ENCODE measurements around the gene CEP350. TPM values are rescaled to one million over a fixed set of nuclear protein-coding genes. Genes with fewer than 3 reads are reported as not detected.
A peak's percentile ranks its signal among the peaks of the same experiment; 100 is the strongest.
"Not testable (repeated sequence)": the region's sequence is repeated elsewhere in the genome, so short reads cannot be mapped to it uniquely, and the experiment has no call there.

The CEP350 gene
- polyA plus RNA-seq, 1 donor (not counting 4 experiments of a cell fraction or from before 2014, with no cell fraction given), result 12.0 TPM

- no peaks in the 10 kb centered on the region for H3K9me3 ChIP-seq (ENCODE audit: control insufficient read depth, low read depth, low read length)
- H3K36me3 ChIP-seq (ENCODE audit: control insufficient read depth in 2 of 2, extremely low read depth in 1 of 2, insufficient read depth in 2 of 2, low read length in 2 of 2), result peaks cover 0 to 3% of the 10 kb centered on the region in 2 experiments
- H3K9me1 ChIP-seq (ENCODE audit: control insufficient read depth, extremely low read depth, insufficient read depth, low read length), result no peaks in the 10 kb centered on the region
- H3K4me1 ChIP-seq (ENCODE audit: control insufficient read depth, extremely low read depth, insufficient read depth, low read length), result peaks cover 5% of the 10 kb centered on the region
- dilution Hi-C loops (cut with MboI; ENCODE audit: extremely low pct_ligation_motif_present, low sequenced_read_pairs), result no loop called here
- no peaks in the 10 kb centered on the region for H4K20me1 ChIP-seq (ENCODE audit: control insufficient read depth, extremely low read depth, insufficient read depth, low read length)
- no peak overlapping the region for H2AFZ ChIP-seq (ENCODE audit: control insufficient read depth, low read length)
- no peak overlapping the region for H3K4me3 ChIP-seq (ENCODE audit: control insufficient read depth in 2 of 3, extremely low read depth in 1 of 3, insufficient read depth in 2 of 3, low read depth in 1 of 3, low read length in 3 of 3)
- H3K9ac ChIP-seq (ENCODE audit: control insufficient read depth, extremely low read depth, insufficient read depth, low read length), result no peak overlapping the region
- no peaks in the 10 kb centered on the region for H3K27me3 ChIP-seq (ENCODE audit: control insufficient read depth, extremely low read depth, insufficient read depth, low read length)
- no peaks in the 10 kb centered on the region for H3K79me2 ChIP-seq (ENCODE audit: control insufficient read depth, insufficient read depth, low read length)
- H3K4me2 ChIP-seq (ENCODE audit: control insufficient read depth, extremely low read depth, insufficient read depth, low read depth, low read length), result no peak overlapping the region
- TF ChIP-seq EZH2 (IDR thresholded peaks at IDR 0.05; ENCODE audit: low read length) (no peak), CTCF (optimal IDR thresholded peaks at IDR 0.05 in 1 of 3, IDR thresholded peaks at IDR 0.05 in 1 of 3, conservative IDR thresholded peaks at IDR 0.05 in 1 of 3; ENCODE audit: extremely low read depth in 1 of 3, insufficient read depth in 2 of 3, low read length in 3 of 3) (no peak)
- DNase-seq (ENCODE audit: low read depth, low spot score) (peak; percentile 1), FAIRE-seq (no peak)
- no peak overlapping the region for H3K27ac ChIP-seq (ENCODE audit: control insufficient read depth, insufficient read depth, low read length)
These were observed 47.8 kb downstream of the CEP350 start for GRCh38 chr1:180002437-180002836.

DNA sequence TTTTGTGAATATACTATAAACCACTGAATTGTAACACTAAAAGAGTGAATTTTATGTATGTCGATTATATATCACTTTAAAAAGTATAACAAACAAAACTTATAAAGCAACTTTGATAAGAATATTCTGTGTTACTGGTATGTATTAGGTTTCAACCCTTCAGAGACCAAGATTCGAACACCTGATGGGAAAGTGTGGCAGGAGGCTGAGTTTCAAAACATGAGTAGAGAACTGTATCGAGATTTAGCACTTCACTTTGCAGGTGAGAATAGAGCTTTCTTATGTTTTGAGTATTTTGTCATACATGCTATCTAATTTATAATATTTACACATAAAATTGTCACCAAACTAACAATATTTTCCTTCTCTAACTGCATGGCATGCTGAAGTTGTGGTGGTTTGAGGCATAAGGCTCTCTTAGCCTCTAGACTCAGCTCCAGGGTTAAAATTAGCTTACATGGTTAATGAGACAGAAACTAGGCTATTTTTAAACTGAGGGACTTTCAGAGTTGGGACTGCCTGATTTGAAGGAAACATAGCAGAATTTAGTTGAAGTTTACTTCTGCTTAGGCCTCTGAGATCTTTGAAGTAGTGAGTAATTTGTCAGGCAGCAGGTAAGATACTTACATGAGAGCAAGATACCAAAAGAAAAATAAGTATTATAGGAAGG is 48.6 kb downstream of the CEP350 start:
- Histone ChIP-seq H3K27me3 (ENCODE audit: control insufficient read depth, extremely low read depth, insufficient read depth, low read length) (no peaks in the 10 kb centered on the region), H3K27ac (ENCODE audit: control insufficient read depth, insufficient read depth, low read length) (no peak overlapping the region), H3K4me1 (ENCODE audit: control insufficient read depth, extremely low read depth, insufficient read depth, low read length) (peaks cover 5% of the 10 kb centered on the region), H3K9ac (ENCODE audit: control insufficient read depth, extremely low read depth, insufficient read depth, low read length) (no peak overlapping the region), H3K36me3 (ENCODE audit: control insufficient read depth in 2 of 2, extremely low read depth in 1 of 2, insufficient read depth in 2 of 2, low read length in 2 of 2) (peaks cover 0 to 3% of the 10 kb centered on the region in 2 experiments), H3K9me3 (ENCODE audit: control insufficient read depth, low read depth, low read length) (no peaks in the 10 kb centered on the region), H4K20me1 (ENCODE audit: control insufficient read depth, extremely low read depth, insufficient read depth, low read length) (no peaks in the 10 kb centered on the region), H3K79me2 (ENCODE audit: control insufficient read depth, insufficient read depth, low read length) (no peaks in the 10 kb centered on the region), H2AFZ (ENCODE audit: control insufficient read depth, low read length) (no peak overlapping the region), H3K4me3 (ENCODE audit: control insufficient read depth in 2 of 3, extremely low read depth in 1 of 3, insufficient read depth in 2 of 3, low read depth in 1 of 3, low read length in 3 of 3) (no peak overlapping the region), H3K4me2 (ENCODE audit: control insufficient read depth, extremely low read depth, insufficient read depth, low read depth, low read length) (no peak overlapping the region), H3K9me1 (ENCODE audit: control insufficient read depth, extremely low read depth, insufficient read depth, low read length) (no peaks in the 10 kb centered on the region)
- TF ChIP-seq EZH2 (IDR thresholded peaks at IDR 0.05; ENCODE audit: low read length), result no peak
- TF ChIP-seq CTCF (optimal IDR thresholded peaks at IDR 0.05 in 1 of 3, IDR thresholded peaks at IDR 0.05 in 1 of 3, conservative IDR thresholded peaks at IDR 0.05 in 1 of 3; ENCODE audit: extremely low read depth in 1 of 3, insufficient read depth in 2 of 3, low read length in 3 of 3), result no peak
- DNase-seq (ENCODE audit: low read depth, low spot score) (no peak), FAIRE-seq (no peak)
- dilution Hi-C loops (cut with MboI; ENCODE audit: extremely low pct_ligation_motif_present, low sequenced_read_pairs), result no loop called here

DNA sequence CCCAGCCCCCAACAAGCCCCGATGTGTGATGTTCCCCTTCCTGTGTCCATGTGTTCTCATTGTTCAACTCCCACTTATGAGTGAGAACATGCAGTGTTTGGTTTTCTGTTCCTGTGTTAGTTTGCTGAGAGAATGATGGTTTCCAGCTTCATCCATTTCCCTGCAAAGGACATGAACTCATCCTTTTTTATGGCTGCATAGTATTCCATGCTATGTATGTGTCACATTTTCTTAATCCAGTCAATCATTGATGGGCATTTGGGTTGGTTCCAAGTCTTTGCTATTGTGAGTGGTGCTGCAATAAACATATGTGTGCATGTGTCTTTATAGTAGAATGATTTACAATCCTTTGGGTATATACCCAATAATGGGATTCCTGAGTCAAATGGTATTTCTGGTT is 52.2 kb downstream of the CEP350 start:
- H3K4me3 ChIP-seq (ENCODE audit: control insufficient read depth in 2 of 3, extremely low read depth in 1 of 3, insufficient read depth in 2 of 3, low read depth in 1 of 3, low read length in 3 of 3); H3K9ac ChIP-seq (ENCODE audit: control insufficient read depth, extremely low read depth, insufficient read depth, low read length); dilution Hi-C loops (cut with MboI; ENCODE audit: extremely low pct_ligation_motif_present, low sequenced_read_pairs); H3K79me2 ChIP-seq (ENCODE audit: control insufficient read depth, insufficient read depth, low read length); H3K9me3 ChIP-seq (ENCODE audit: control insufficient read depth, low read depth, low read length); H2AFZ ChIP-seq (ENCODE audit: control insufficient read depth, low read length); H3K9me1 ChIP-seq (ENCODE audit: control insufficient read depth, extremely low read depth, insufficient read depth, low read length); H3K27ac ChIP-seq (ENCODE audit: control insufficient read depth, insufficient read depth, low read length); H3K4me1 ChIP-seq (ENCODE audit: control insufficient read depth, extremely low read depth, insufficient read depth, low read length); H3K27me3 ChIP-seq (ENCODE audit: control insufficient read depth, extremely low read depth, insufficient read depth, low read length); DNase-seq (ENCODE audit: low read depth, low spot score); H4K20me1 ChIP-seq (ENCODE audit: control insufficient read depth, extremely low read depth, insufficient read depth, low read length); FAIRE-seq; H3K36me3 ChIP-seq (ENCODE audit: control insufficient read depth in 2 of 2, extremely low read depth in 1 of 2, insufficient read depth in 2 of 2, low read length in 2 of 2); H3K4me2 ChIP-seq (ENCODE audit: control insufficient read depth, extremely low read depth, insufficient read depth, low read depth, low read length): not testable (repeated sequence)

All from keratinocyte (primary cell).